ENCODE results near the gene ACSM4.

Gene ACSM4

DNA sequence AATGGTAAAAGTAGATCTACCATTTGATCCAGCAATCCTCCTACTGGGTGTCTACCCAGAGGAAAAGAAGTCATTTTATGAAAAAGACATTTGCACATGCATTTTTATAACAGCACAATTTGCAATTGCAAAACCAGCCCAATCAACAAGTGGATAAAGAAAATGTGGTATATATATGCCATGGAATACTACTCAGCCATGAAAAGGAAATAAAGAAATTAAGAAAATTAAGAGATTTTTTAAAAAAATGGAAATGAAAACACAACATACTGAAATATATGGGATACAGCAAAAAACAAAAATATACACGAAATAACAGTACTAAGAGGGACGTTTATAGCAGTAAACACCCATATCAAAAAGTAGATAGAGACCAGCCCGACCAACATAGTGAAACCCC is 58.9 kb downstream of the ACSM4 start:
- Histone ChIP-seq H3K79me2 (ENCODE audit: insufficient read depth, low read depth) (no peaks in the 10 kb centered on the region), H2AFZ (ENCODE audit: low read depth) (no peak overlapping the region), H3K36me3 (ENCODE audit: insufficient read depth) (no peaks in the 10 kb centered on the region), H3K4me2 (no peak overlapping the region), H3K27ac (no peak overlapping the region), H3K27me3 (ENCODE audit: insufficient read depth, low read depth) (no peaks in the 10 kb centered on the region), H3K4me3 (IDR thresholded peaks at IDR 0.05; ENCODE audit: insufficient read depth, low read depth, low read length) (no peak overlapping the region), H3K9ac (no peak overlapping the region), H3K4me1 (ENCODE audit: low read depth, poor library complexity, severe bottlenecking) (no peaks in the 10 kb centered on the region), H4K20me1 (ENCODE audit: insufficient read depth) (no peaks in the 10 kb centered on the region)
- no peak for TF ChIP-seq CTCF (conservative IDR thresholded peaks at IDR 0.05; ENCODE audit: low read depth, low read length)

DNA sequence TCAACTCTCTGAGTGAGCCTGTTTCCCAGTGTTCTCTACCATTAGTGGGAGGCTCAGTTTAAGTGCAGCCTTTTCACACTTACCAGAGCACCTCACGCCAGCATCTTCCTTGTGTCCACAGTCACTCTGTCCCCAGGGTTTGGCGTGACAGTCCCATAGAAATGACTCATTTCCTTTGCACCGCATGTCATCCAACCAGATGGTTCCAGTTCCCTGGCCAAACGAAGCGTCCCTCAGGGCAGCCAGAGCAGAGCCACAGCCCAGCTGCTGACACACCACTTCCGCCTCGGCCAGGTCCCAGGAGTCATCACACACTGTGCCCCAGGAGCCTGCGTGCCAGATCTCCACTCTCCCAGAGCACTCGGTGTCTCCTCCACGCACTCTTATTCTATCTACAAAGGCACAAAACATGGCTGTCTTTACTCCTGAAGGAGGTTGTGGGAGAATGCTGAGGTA is 65.4 kb downstream of the ACSM4 start:
- H3K27ac ChIP-seq: no peak overlapping the region
- no peaks in the 10 kb centered on the region for H3K4me1 ChIP-seq (ENCODE audit: low read depth, poor library complexity, severe bottlenecking)
- no peaks in the 10 kb centered on the region; the same call in 1 of the 2 replicates for H3K36me3 ChIP-seq (ENCODE audit: insufficient read depth)
- no peak for TF ChIP-seq CTCF (conservative IDR thresholded peaks at IDR 0.05; ENCODE audit: low read depth, low read length)
- H3K27me3 ChIP-seq (ENCODE audit: insufficient read depth, low read depth): no peaks in the 10 kb centered on the region
- H3K9ac ChIP-seq: no peak overlapping the region
- H3K4me3 ChIP-seq (IDR thresholded peaks at IDR 0.05; ENCODE audit: insufficient read depth, low read depth, low read length): no peak overlapping the region
- no peak overlapping the region for H2AFZ ChIP-seq (ENCODE audit: low read depth)
- H3K79me2 ChIP-seq (ENCODE audit: insufficient read depth, low read depth): no peaks in the 10 kb centered on the region
- H3K4me2 ChIP-seq: no peak overlapping the region
- no peaks in the 10 kb centered on the region for H4K20me1 ChIP-seq (ENCODE audit: insufficient read depth)

GRCh38 chr12:7373226-7373625 is 69.4 kb downstream of the ACSM4 start:
- H3K4me3 ChIP-seq (IDR thresholded peaks at IDR 0.05; ENCODE audit: insufficient read depth, low read depth, low read length): no peak overlapping the region
- H2AFZ ChIP-seq (ENCODE audit: low read depth): no peak overlapping the region
- H4K20me1 ChIP-seq (ENCODE audit: insufficient read depth): no peaks in the 10 kb centered on the region
- H3K27ac ChIP-seq: no peak overlapping the region
- H3K27me3 ChIP-seq (ENCODE audit: insufficient read depth, low read depth): no peaks in the 10 kb centered on the region
- H3K4me2 ChIP-seq: no peak overlapping the region
- H3K4me1 ChIP-seq (ENCODE audit: low read depth, poor library complexity, severe bottlenecking): no peaks in the 10 kb centered on the region
- no peaks in the 10 kb centered on the region for H3K79me2 ChIP-seq (ENCODE audit: insufficient read depth, low read depth)
- no peak overlapping the region for H3K9ac ChIP-seq
- no peaks in the 10 kb centered on the region; the same call in 1 of the 2 replicates for H3K36me3 ChIP-seq (ENCODE audit: insufficient read depth)
- no peak for TF ChIP-seq CTCF (conservative IDR thresholded peaks at IDR 0.05; ENCODE audit: low read depth, low read length)

GRCh38 chr12:7374423-7375144 is 70.7 kb downstream of the ACSM4 start:
- no peaks in the 10 kb centered on the region for H3K27me3 ChIP-seq (ENCODE audit: insufficient read depth, low read depth)
- TF ChIP-seq CTCF (conservative IDR thresholded peaks at IDR 0.05; ENCODE audit: low read depth, low read length): no peak
- no peaks in the 10 kb centered on the region for H3K79me2 ChIP-seq (ENCODE audit: insufficient read depth, low read depth)
- H3K4me2 ChIP-seq: no peak overlapping the region
- no peaks in the 10 kb centered on the region for H3K4me1 ChIP-seq (ENCODE audit: low read depth, poor library complexity, severe bottlenecking)
- no peak overlapping the region for H2AFZ ChIP-seq (ENCODE audit: low read depth)
- no peak overlapping the region for H3K9ac ChIP-seq
- H3K27ac ChIP-seq: no peak overlapping the region
- H3K4me3 ChIP-seq (IDR thresholded peaks at IDR 0.05; ENCODE audit: insufficient read depth, low read depth, low read length): no peak overlapping the region
- H3K36me3 ChIP-seq (ENCODE audit: insufficient read depth): no peaks in the 10 kb centered on the region; the same call in 1 of the 2 replicates
- H4K20me1 ChIP-seq (ENCODE audit: insufficient read depth): no peaks in the 10 kb centered on the region

Measured in KMS-11 (cell line).